LNCaP clone FGC (cell line): ENCODE results near the gene EIF4B.

ENCODE experiments used
- DNase-seq: peaks from one replicate; pipeline ENCODE4 v3.0.0-alpha.2; 2011; ENCODE audit warnings: low read depth
- H3K4me3 ChIP-seq: 2 replicates; pipeline ENCODE4 v1.5.1; 2011; ENCODE audit warnings: mild to moderate bottlenecking, low read depth, low read length, control low read depth
- TF ChIP-seq, protein P1 (sequence below): IDR thresholded peaks from 2 replicates; pipeline ENCODE4 v1.5.1; 2012; ENCODE audit warnings: mild to moderate bottlenecking; ENCODE audit not compliant: control insufficient read depth, insufficient read depth; ENCODE audit errors: extremely low read depth

EIF4B gene

DNA sequence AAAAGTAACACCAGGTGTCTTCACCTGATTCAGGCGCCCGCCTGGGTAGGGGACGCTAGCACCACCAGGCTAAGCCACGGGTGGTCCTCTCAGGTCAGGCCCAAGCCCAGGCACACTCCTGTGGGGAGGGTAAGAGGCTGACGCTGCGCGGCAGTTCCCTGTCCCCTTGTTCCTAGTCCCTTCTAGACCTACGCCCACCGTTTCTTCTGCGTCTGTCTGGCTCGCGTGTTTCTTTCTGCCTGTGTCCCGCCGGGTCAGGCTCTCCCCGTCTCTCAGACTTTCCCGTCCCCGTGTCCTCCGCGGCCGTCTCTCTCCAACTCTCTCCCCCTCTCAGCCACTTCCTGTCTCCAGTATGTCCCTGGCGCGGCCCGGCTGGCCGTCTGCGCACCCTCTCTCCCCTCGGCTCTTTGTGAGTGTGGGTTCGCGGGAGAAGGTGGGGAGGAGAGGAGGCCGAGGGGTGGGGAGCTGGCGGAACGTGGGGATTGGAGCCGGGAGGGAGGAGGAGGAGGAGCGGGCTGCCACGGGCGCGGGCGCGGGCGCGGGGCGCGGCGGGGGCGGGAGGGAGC, 40.5 kb downstream of the EIF4B start:
- TF ChIP-seq, protein P1, sequence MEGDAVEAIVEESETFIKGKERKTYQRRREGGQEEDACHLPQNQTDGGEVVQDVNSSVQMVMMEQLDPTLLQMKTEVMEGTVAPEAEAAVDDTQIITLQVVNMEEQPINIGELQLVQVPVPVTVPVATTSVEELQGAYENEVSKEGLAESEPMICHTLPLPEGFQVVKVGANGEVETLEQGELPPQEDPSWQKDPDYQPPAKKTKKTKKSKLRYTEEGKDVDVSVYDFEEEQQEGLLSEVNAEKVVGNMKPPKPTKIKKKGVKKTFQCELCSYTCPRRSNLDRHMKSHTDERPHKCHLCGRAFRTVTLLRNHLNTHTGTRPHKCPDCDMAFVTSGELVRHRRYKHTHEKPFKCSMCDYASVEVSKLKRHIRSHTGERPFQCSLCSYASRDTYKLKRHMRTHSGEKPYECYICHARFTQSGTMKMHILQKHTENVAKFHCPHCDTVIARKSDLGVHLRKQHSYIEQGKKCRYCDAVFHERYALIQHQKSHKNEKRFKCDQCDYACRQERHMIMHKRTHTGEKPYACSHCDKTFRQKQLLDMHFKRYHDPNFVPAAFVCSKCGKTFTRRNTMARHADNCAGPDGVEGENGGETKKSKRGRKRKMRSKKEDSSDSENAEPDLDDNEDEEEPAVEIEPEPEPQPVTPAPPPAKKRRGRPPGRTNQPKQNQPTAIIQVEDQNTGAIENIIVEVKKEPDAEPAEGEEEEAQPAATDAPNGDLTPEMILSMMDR, result no peak
- H3K4me3 ChIP-seq, result peak overlapping the region; percentile 61
- DNase-seq, result no peak

- TF ChIP-seq, protein P1, result peak; percentile 62
- peak overlapping the region; percentile 61 for H3K4me3 ChIP-seq
- no peak for DNase-seq
Observed at GRCh38 chr12:53047221-53048032, 41.2 kb downstream of the EIF4B start.

DNA sequence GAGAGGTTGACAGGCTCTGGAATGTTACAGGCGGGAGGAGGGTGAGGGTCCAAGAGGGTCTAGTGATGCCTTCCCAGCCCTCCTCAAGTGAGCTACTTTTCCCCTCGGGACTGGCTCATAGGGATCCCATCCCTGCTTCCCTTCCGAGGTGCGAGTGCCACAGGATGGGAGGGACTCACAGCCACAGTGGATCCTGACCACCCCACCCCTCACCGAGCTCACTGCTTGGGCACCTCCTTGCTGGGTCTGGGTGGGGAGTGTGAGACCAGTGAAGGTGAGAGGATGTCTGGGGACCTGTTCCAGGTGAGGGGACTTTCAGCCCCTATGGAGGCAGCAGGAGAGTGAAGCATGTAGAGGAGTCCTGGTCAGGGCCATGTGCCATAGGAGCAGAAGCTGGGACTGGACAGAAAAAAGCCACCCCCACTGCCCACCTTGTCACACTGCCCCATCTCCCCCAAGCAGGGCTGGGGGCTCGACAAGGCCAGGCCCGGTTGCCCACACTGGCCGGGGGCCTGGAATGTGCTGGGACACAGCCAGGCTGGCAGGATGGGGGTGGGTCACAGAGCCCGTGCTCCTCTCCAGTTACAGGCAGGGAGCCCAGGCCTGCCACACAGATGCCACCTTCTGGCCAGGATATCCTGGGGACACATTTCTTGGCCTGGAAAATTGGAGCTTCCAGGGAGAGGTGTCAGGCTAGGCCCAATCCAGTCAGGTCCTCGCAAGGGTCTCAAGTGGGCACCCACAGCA, 42.0 kb downstream of the EIF4B start:
- TF ChIP-seq, protein P1, result peak; percentile 65
- DNase-seq, result no peak

GRCh38 chr12:53048780-53049401, 42.6 kb downstream of the EIF4B start:
- TF ChIP-seq, protein P1, result no peak
- no peak for DNase-seq
- peak overlapping the region; percentile 16; the same call in 1 of the 2 replicates for H3K4me3 ChIP-seq

More for the DNA sequence above, 42.0 kb downstream of the EIF4B start:
- H3K4me3 ChIP-seq, result peak overlapping the region; percentile 23; the same call in 1 of the 2 replicates

DNA sequence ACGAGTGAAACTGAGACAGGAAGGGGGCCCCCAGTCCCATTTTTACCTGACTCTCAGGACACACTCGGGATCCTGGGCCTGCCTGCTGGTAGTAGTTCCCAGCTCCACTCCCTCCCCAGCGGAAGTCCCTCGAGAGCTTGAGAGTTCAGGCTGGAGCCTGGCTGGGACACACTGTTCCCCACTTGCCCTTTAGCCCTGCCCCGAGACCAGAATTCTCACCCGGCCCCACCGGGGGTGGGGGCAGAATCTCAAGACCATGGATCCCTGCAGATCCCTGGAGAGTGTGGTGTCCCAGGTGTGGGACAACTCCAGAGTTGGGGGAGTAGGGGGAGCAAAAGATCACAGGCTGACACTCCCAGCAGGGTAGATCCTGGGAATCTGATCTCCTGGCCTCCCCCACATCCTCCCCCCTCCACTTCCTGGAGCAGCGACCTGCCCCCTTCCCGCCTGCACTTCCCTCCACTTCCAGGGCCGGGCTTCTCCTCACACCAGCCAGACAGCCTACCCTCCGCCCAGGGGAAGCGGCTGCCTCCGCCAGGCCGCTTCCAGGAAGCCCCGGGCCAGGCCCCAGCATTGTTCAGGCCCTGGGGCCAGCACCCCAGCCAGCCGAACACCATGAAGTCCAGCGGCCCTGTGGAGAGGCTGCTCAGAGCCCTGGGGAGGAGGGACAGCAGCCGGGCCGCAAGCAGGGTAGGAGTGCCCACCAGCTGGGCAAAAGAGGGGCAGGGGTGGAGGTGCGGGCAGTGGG, 43.5 kb downstream of the EIF4B start, which contains the start of gene TNS2:
TNS2 (plus strand) TSS at position 495 of the 748 bp plus-strand sequence; CDS start at position 616, 121 bp downstream.
- peak within 1 kb of the TSS; percentile 48 for H3K4me3 ChIP-seq
- DNase-seq, result no peak
- TF ChIP-seq, protein P1, result no peak
